HG02884 (cell line): ENCODE results near the gene FAM3C.
A peak's percentile ranks its signal among the peaks of the same experiment; 100 is the strongest.
"Not testable (repeated sequence)": the region's sequence is repeated elsewhere in the genome, so short reads cannot be mapped to it uniquely, and the experiment has no call there.

Experiments used
- ATAC-seq: cut with Tn5 transposase; IDR thresholded peaks from one replicate; pipeline ENCODE4 v1.9.1; 2021; ENCODE audit warnings: mild to moderate bottlenecking, moderate library complexity; ENCODE audit not compliant: unreplicated experiment

The FAM3C gene

DNA sequence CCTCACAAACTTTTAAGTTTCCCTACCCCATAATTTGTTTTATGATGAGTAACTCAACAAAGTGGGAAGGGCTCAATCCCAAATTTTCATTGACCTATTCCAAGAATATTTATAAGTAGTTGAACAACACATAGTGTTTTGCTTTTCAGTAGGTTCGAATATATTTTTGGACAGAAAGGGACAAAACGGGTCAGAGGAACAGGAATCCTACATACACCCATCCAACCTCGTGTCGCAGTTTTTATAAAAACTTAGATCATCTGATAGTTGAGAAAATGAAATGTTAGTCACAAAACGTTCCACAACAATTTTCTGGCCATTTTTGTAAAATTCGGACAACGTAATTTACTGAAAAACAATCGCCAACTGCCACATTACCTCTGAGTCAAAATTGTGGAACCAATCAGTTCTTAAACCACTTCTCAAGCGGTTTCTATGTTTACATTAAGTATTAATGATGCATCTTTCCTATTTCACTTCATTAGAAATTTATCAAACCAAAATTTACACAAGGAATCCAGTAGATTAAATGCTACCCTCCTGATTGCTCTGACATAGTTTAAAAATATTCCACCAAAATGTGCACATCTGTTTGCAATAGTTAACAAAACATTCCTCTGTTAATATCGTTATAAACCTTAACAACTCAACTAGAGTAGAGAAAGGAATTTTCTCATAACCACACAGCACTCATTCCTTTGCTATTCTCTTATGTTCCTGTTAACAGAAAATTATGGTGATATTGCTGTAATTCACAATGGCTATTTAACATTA is 61.0 kb downstream of the FAM3C start:
- ATAC-seq, result no peak

DNA sequence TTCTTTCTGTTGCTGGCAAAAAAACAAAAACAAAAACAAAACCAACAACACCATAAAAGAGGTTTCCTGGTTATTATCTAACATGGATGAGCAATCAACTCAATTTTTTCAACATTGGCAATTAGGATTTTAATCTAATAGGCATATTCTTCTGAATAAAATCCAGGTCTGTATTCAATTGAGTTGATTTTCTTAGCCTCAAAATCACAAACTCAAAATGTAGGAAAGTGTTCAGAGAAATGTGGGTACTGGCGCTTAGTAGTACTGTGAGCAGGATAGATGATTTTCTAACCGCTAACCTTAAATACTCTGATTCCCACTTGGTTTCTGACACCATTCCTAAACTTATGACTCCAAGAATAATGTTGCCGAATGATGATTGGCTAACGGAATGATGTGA is 61.7 kb downstream of the FAM3C start:
- ATAC-seq, result no peak

DNA sequence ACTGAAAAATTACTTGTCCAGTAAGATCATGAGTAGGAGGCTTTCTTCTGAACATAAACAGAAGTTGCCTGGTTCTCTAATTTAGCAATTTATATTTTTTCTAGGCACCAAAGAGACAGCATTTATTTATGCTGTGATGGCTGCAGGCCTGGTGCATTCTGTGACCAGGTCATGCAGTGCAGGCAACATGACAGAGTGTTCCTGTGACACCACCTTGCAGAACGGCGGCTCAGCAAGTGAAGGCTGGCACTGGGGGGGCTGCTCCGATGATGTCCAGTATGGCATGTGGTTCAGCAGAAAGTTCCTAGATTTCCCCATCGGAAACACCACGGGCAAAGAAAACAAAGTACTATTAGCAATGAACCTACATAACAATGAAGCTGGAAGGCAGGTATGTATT is 64.5 kb downstream of the FAM3C start:
- no peak for ATAC-seq

DNA sequence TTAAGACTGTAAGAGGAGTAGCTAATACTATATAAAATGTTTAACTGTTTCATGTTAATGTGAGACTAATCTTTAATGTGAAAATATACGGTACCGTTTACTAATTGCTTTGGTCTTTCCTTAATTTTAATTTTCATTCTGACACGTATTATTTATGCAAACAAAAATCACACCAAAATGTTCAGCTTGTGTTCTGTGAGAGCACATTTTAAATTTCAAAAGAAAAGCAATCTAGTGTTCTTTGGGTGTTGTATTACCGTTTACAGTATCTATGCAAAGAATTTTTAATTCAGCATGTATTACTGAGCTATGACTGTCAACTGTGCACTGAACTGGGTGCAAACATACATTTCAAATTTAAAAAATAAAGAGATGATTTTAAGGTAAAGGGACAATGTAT is 65.1 kb downstream of the FAM3C start:
- no peak for ATAC-seq

DNA sequence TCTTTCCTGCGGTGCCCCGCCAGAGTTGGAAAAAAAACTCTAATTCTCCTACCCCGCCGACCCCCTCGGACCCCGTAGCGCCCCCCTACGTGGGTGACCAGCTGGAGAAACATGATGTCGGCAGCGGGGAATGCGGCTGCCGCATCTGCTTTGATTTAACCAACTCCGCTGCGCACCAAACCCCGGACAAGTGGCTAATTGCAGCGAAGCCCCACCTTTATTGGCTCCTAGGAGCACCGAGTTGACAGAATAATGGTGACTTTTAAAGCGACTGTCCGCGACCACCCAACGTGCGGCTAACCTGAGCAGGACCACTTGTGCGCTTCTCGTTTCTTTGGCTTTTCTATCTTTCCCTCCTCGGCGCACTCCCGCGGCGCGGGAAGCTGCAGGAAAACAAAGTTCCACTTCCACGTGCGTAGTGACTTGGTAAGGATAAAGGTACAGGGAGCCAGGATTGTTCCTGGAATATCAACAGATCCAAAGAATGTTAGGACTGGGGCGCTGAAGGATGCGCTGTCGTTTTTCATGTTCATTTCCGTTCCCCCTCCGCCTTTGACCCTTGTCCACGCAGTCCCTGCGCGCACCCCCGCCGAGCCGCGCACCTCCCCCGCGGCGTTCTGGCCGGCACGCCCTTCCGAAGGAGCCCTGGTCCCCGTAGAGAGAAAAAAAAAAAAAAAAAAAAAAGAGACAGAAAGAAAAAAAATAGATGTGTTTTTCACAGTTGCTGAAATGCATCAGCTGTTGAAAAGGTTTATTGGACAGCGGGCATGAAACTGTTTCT is 65.9 kb downstream of the FAM3C start:
- ATAC-seq, result peak; percentile 17

DNA sequence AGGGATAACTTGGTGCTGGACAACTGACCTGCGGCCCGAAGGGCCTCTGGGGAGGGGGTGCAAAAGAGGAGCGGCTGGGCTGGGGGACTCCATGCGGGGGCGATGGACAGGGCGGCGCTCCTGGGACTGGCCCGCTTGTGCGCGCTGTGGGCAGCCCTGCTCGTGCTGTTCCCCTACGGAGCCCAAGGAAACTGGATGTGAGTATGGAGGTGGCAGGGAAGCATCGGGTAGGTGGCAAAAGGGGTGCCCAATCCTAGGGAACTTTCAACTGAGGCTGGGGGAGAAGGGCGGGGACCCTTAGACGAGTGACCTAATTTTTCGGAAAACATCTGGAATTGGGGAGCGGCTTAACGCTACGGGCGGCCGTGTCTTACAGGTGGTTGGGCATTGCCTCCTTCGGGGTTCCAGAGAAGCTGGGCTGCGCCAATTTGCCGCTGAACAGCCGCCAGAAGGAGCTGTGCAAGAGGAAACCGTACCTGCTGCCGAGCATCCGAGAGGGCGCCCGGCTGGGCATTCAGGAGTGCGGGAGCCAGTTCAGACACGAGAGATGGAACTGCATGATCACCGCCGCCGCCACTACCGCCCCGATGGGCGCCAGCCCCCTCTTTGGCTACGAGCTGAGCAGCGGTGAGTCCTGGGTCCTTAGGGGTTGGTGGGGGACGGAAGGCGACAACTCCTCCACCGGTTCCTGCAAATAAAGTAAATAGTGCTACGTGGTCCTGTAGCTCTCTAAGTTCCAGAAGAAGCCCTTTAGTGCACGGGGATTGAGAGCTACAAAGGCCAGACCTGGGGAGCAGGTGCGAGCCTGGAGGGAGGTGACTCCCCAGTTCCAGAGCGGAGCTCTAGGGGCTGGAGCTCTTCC is 66.7 kb downstream of the FAM3C start:
- peak; percentile 57 for ATAC-seq

DNA sequence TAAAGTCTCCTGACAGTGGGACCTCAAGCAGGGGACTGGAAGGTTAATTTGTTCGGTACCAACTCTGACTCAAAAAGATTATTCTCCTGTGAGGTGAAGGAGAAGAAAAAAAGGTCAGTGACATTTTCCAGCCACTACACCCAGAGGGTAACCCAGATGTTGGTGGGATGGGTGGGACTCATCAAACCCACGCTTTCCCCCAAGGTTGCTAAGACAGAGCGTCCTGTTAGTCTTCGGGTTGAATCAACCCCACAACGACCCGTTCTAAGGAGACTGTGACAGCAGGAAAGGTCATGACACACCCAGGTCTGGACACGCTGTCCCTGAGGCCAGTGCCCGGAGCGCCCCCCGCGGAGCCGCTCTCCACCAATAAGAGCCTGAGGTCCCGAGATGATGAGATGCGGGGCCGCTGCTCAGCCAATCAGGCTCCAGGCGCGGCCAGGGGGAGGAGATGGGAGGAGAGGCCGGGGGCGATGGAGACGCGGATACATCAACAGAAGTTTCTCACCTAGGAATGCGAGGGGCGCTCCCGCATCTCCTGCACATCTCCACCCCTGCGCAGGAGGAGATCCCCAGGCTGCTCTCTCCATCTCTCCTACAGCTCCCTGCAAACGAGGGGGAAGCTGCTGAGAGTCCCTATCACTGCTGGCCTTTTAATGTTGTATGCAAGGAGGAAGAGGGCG is 67.5 kb downstream of the FAM3C start, which contains the start of gene WNT16:
TSS of gene WNT16 (plus strand) at position 493 of the 683 bp plus-strand sequence. CDS start 293 bp downstream, outside the sequence.
- no peak for ATAC-seq

DNA sequence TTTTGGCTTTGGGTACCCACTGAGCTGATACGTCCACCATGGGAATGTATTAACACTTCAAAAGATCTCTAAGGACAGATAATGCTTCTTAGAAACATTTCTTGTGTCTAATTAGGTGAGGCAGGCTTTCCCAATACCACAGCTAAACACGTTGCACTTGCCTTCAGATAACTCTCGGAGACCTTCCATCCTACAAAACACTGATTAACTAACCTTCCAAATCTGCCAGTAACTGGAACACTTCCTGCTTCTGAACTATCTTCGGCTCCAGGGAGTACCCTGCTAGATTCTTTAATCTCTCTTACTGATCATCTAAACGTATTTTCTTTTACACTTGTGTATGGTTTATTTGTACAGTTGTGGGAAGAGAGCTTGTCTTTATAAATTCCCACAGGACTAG is 68.4 kb downstream of the FAM3C start:
- no peak for ATAC-seq

DNA sequence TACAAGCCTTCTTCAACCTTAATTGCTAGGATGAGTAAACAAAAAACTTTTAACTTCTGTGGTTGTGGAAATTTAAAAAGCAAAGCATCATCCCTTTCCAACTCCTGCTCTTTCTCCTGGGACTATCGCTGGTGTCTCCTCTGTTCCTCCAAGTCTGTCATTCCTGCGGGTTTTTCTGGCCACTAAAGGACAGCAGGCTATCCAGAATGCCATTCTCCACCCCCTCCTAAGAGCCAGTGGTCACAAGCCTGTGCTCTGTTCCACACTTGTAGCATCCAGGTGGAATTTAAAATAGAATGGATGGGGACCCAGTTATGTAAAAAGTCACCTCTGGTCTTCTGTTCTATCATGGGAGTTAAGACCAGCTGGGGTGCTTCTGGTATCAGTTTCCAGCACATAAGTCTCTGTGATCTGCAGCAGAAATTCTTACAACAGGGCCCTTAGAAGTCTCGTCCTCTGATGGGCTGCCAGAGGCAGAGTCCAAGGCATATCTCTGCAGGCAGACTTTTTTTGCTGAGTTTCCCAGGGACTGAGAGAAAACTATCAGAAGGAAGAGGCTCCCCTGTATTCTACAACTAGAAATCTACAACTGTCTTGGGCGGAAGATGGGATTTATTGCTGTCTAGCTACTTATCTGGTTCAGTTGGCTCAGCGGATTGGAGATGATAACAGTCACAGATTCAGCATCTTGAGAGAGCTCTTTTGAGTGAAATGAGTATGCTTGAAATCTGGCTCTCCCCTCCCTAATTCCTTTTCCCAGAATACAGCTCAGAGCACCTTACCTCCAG is 72.4 kb downstream of the FAM3C start:
- ATAC-seq, result no peak

DNA sequence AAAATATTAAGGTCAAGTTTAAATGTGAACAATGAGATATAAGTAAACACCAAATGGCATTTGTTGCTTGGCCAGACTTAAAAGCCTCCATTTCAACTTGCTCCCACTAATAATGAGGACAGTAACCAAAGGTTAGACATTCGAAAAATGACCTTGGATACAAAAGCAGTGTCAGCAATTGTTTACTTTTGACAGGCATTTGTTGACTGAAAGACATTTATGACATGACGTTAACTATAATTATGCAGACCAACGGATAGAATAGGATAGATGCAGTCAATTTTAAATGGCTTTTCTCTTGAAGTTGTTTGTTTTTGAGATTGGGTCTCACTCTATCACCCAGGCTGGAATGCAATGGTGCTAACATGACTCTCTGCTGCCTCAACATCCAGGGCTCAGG is 73.6 kb downstream of the FAM3C start:
- no peak for ATAC-seq

DNA sequence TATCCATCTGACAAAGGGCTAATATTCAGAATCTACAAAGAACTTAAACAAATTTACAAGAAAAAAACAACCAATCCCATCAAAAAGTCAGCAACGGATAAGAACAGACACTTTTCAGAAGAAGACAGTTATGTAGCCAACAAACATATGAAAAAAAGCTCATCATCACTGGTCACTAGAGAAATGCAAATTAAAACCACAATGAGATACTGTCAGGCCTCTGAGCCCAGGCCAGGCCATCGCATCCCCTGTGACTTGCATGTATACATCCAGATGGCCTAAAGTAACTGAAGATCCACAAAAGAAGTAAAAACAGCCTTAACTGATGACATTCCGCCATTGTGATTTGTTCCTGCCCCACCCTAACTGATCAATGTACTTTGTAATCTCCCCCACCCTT is 80.9 kb downstream of the FAM3C start:
- ATAC-seq, result not testable (repeated sequence)

DNA sequence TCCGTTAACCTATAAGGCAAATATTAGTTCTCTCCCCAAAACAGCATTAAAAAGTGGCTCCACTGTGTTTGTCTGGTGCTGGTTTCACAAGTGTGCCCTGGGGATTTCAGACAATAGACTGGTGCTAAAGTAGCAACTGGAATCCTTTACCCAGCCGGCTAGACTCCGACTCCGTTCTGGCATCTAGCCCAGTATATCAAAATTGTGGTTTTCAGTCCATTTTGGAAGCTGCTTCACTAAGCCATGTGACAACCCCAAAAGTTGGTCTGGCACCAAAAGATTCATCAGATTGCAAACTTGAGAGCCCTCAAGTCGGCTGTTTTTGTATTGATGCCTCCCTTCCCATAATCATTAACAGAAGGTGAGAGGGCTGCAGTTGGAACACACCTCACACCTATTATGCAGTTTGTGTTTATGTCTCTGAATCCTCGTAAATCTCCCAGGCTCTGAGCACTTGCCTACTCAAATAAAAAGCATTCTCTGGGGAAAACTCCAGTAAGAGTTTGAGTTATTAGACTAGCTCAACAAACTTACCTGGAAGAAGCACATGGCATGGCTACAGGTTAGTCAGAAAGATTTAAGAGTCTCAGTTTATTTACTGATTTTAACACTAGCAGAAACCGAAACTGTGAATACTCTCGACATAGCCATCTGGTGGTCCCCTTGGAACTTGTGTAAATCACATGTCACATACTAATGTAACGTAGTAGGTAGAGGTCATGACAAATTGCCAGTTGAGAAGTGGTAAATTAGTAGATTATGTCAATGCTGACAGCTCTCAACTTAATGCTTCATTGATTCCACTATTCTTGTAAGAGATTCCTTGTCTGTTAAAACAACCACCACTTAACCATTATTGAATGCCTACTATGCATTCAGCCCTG is 82.1 kb downstream of the FAM3C start:
- peak; percentile 88 for ATAC-seq

DNA sequence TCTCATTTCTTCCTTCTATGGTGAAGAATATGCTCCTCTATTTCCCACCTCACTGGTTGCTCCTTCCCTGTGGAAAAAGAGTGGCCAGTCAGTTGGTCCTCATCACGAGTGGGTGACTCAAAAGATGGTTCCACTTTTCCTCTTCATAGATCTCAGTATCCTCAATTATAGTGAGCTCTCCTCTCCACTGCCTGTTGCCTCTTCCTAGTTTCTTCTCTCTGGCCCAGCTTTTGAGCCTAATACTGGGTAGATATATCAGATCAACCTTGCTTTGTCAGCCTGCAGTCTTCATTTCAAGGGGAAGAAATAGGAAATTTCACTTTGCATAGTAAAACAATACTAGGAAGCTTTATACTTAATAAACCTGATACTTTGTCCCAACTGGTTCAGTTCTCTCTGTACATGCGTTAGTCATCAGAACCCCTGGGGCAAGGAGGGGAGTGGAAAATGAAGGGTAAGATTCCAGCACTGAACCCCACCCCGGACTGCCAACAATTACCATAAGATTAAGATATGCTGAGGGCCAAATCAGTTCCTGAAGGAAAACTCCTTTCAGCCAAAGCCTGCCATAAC is 82.8 kb downstream of the FAM3C start:
- no peak for ATAC-seq

DNA sequence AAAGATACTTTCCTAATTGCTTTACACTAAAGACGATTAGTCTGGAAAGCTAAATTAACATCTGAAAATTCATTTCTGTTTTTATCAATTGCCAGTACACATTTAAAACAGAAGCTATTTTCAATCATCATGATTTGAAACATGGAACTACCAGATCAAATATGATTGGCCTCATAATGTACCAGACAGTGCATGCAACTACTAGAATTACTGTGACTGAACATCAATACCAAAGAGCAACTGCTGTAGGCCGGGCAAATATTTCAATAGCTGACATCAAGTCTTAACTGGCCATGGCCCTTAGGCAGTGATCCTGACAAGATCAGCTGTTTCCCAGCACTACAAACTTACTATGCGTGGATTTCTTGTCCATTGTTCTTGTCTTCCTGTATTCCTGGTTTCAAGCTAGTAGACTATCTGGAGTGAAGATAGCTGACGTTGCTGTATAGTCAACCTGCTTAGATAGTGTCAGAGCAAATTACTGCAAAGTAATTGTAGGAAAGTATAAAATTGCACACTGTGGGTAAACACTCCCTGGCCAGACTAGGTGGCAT is 89.0 kb downstream of the FAM3C start:
- ATAC-seq, result peak; percentile 30

DNA sequence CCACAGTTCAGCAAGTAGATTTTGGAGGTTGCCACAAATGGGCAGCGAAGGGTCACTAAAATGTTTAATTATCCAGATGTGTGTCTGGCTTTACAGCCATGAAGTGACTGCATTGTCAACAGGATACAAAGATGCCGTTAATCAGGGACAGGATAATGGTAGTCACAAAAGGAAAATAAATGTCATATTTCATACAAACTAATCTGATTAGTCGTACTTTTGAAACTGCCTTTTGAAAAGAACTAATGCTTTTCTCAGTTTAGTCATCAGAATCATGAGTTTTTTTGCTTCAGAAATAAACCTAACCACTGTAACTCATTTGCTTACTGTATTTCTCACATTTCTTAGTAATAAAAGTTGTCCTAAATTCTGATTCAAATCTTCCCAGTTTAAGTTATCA is 89.5 kb downstream of the FAM3C start:
- no peak for ATAC-seq

DNA sequence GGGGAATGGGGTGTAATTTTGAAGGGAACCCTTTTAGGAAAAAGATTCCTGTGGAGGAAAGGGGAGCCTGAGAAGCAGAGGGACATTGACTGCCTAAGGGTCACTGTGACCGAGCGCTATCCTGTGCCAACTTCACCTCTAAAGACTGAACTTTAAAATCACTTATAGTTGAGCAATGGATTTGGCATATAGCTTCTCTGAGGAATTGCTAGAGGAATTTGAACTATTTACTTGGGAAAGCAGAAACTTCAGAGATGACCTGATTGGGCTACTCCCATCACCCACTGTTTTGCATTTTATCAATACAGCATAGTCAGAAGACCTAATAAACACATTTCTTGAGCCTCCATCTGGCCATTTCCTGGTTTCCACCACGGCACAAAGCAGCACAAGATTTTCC is 91.0 kb downstream of the FAM3C start:
- ATAC-seq, result no peak

DNA sequence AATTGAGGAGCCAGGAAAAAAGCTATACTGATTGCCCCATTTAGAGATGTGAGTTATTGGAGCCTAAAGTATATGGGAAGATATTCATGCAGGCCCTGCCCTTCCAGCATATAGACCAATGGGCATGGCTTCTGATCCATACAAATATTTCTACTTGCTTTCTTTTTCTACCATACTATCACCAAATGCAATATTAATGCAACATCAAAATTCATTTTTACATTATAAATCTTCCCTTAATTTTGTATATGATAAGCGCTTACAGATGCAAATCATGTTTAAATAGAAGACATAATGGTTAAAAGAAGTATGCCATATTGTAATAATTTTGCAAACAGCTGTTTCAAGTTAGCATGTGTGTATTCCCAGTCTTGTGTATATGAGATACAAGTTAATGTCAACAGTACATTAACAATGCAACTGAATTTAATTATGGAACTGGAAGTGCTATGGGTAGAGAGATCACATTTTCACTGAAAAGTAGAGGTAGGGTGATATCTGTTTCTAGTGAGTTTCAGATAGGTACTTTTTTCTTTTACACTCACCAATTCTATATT is 91.9 kb downstream of the FAM3C start:
- no peak for ATAC-seq
